HL-60 (cell line): Measurements from ENCODE around the gene NTF3.

Experiments
- DNase-seq, 2 experiments: peaks; one replicate each; pipeline ENCODE4 v3.0.0-alpha.2; 2010 to 2020; ENCODE audit warnings: low read depth in 1 of 2, low spot score in 1 of 2
- H3K27ac ChIP-seq: fragments of 250-450 bp; sonication (Bioruptor Pico); replicated peaks from 2 replicates; pipeline ENCODE4 v1.5.1; 2020; ENCODE audit warnings: mild to moderate bottlenecking, moderate library complexity
- H3K27me3 ChIP-seq: fragments of 250-450 bp; sonication (Bioruptor Pico); 2 replicates; pipeline ENCODE4 v1.5.1; 2021; ENCODE audit warnings: mild to moderate bottlenecking, moderate library complexity; ENCODE audit not compliant: insufficient read depth, poor library complexity, severe bottlenecking
- H3K4me3 ChIP-seq: replicated peaks from 2 replicates; pipeline ENCODE4 v1.5.1; 2011; ENCODE audit warnings: mild to moderate bottlenecking, control low read depth, low read length; ENCODE audit not compliant: insufficient read depth
- CTCF ChIP-seq: IDR thresholded peaks from one replicate; pipeline ENCODE4 v1.5.1; 2011; ENCODE audit warnings: low read length, control low read depth, inconsistent platforms; ENCODE audit not compliant: insufficient read depth
- GABPA ChIP-seq: IDR thresholded peaks from 2 replicates; pipeline ENCODE4 v1.6.1; 2012; ENCODE audit warnings: low read depth
- POLR2AphosphoS5 ChIP-seq: IDR thresholded peaks from 2 replicates; pipeline ENCODE4 v1.6.1; 2012; ENCODE audit warnings: low read depth
- SPI1 ChIP-seq: IDR thresholded peaks from 2 replicates; pipeline ENCODE4 v1.6.1; 2012; ENCODE audit warnings: low read depth, mild to moderate bottlenecking, borderline replicate concordance
- TF ChIP-seq, protein P1 (sequence below): IDR thresholded peaks from 2 replicates; pipeline ENCODE4 v1.6.1; 2012; ENCODE audit warnings: low read depth; ENCODE audit not compliant: insufficient replicate concordance

The NTF3 gene

GRCh38 chr12:5512601-5512970 is 80.7 kb downstream of the NTF3 start:
- H3K27ac ChIP-seq, result no peak overlapping the region
- TF ChIP-seq, protein P1, sequence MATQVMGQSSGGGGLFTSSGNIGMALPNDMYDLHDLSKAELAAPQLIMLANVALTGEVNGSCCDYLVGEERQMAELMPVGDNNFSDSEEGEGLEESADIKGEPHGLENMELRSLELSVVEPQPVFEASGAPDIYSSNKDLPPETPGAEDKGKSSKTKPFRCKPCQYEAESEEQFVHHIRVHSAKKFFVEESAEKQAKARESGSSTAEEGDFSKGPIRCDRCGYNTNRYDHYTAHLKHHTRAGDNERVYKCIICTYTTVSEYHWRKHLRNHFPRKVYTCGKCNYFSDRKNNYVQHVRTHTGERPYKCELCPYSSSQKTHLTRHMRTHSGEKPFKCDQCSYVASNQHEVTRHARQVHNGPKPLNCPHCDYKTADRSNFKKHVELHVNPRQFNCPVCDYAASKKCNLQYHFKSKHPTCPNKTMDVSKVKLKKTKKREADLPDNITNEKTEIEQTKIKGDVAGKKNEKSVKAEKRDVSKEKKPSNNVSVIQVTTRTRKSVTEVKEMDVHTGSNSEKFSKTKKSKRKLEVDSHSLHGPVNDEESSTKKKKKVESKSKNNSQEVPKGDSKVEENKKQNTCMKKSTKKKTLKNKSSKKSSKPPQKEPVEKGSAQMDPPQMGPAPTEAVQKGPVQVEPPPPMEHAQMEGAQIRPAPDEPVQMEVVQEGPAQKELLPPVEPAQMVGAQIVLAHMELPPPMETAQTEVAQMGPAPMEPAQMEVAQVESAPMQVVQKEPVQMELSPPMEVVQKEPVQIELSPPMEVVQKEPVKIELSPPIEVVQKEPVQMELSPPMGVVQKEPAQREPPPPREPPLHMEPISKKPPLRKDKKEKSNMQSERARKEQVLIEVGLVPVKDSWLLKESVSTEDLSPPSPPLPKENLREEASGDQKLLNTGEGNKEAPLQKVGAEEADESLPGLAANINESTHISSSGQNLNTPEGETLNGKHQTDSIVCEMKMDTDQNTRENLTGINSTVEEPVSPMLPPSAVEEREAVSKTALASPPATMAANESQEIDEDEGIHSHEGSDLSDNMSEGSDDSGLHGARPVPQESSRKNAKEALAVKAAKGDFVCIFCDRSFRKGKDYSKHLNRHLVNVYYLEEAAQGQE, result no peak
- TF ChIP-seq POLR2AphosphoS5, result no peak
- TF ChIP-seq GABPA, result no peak
- TF ChIP-seq SPI1, result no peak
- TF ChIP-seq CTCF, result no peak
- no peak overlapping the region for H3K4me3 ChIP-seq
- H3K27me3 ChIP-seq, result no peaks in the 10 kb centered on the region
- no peak for DNase-seq

DNA sequence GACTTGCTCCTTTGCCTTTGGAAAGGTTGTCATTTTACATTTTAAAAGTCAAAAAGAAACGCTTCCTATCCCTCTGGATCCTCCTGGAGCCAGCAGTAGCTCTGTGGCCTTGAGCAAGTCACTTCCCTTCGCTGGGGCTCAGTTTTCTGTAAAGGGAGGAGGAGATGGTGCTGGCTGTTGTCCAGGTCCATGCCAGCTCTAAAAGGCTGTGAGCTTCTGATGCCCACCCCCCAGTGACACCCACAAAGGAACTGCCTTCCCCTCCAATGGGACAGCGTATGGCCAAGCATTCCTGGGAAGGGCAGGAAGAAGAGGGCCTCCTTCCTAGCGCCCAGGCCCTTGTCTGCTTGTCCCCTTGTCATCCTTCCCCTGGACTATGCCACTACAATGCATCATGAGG is 81.5 kb downstream of the NTF3 start:
- Histone ChIP-seq H3K4me3 (no peak overlapping the region), H3K27me3 (no peaks in the 10 kb centered on the region), H3K27ac (no peak overlapping the region)
- no peak for DNase-seq
- TF ChIP-seq CTCF, result no peak
- TF ChIP-seq SPI1, result no peak
- TF ChIP-seq, protein P1, result no peak
- TF ChIP-seq POLR2AphosphoS5, result no peak
- TF ChIP-seq GABPA, result no peak

GRCh38 chr12:5514016-5514415 is 82.1 kb downstream of the NTF3 start:
- Histone ChIP-seq H3K27ac (no peak overlapping the region), H3K27me3 (no peaks in the 10 kb centered on the region), H3K4me3 (no peak overlapping the region)
- TF ChIP-seq, protein P1, result no peak
- no peak for TF ChIP-seq SPI1
- no peak for TF ChIP-seq GABPA
- TF ChIP-seq CTCF, result no peak
- no peak for TF ChIP-seq POLR2AphosphoS5
- DNase-seq, result no peak
